Measurements from ENCODE around the gene TIGD3.

DNA sequence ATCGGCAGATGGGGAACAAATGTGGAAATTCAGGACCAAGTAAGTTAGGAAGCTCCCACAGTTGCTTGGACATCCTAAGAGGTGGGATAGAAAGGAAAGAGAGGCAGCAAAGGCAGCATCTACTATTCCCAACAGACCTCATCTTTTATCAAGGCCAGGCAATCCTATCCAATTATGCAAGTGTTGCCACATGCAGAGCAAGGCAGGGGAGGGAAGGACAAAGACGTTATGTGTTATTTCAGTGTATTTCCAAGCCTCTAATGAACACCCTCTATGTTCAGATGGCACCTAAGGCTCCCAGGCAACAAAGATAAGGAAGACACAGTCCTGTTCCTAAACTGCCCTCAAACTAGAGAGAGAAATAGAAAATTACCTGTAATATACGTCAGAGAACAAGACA lies 9.2 kb downstream of the TIGD3 start:
- TF ChIP-seq, protein P1, sequence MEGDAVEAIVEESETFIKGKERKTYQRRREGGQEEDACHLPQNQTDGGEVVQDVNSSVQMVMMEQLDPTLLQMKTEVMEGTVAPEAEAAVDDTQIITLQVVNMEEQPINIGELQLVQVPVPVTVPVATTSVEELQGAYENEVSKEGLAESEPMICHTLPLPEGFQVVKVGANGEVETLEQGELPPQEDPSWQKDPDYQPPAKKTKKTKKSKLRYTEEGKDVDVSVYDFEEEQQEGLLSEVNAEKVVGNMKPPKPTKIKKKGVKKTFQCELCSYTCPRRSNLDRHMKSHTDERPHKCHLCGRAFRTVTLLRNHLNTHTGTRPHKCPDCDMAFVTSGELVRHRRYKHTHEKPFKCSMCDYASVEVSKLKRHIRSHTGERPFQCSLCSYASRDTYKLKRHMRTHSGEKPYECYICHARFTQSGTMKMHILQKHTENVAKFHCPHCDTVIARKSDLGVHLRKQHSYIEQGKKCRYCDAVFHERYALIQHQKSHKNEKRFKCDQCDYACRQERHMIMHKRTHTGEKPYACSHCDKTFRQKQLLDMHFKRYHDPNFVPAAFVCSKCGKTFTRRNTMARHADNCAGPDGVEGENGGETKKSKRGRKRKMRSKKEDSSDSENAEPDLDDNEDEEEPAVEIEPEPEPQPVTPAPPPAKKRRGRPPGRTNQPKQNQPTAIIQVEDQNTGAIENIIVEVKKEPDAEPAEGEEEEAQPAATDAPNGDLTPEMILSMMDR (IDR thresholded peaks at IDR 0.05), result no peak
- TF ChIP-seq POLR2A (IDR thresholded peaks at IDR 0.05), result no peak

All from thyroid gland (tissue), 4 donors.